Renal pelvis (tissue), 4 donors: ENCODE data around the gene CADM2. TPM values are rescaled to one million over a fixed set of nuclear protein-coding genes. Genes with fewer than 3 reads are reported as not detected.

Experiments used
- DNase-seq: peaks from one replicate; pipeline ENCODE4 v3.0.0-alpha.2; 2013
- polyA plus RNA-seq, 3 donors: library from polyadenylated mRNA; unstranded; fragments of 120-200 nt; gene quantifications; one replicate each; pipeline ENCODE4 v1.2.1, GENCODE V29; 2013; ENCODE audit not compliant: insufficient read length in 3 of 3

Gene CADM2
- polyA plus RNA-seq, 3 donors = 0.38 to 0.57 (median 0.44) TPM

DNA sequence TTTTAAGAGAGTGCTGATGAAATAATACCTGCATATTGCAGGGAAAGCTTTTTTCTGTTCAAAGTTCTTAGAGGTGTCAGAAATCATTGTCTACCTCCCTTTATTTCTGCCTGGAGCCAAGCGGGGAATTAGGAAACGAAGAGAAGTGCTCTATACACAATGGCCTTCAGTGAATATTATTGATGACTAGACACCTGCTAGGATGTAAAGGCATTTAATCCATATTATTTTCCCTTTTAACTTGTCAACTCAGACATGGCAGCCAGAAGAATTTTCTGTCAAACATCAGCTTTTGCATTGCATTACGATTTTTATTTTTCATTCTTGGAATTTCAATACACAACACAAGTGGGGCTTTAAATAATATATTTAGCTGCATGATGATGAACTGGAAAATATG, 24.7 kb downstream of the CADM2 start:
- DNase-seq = no peak

DNA sequence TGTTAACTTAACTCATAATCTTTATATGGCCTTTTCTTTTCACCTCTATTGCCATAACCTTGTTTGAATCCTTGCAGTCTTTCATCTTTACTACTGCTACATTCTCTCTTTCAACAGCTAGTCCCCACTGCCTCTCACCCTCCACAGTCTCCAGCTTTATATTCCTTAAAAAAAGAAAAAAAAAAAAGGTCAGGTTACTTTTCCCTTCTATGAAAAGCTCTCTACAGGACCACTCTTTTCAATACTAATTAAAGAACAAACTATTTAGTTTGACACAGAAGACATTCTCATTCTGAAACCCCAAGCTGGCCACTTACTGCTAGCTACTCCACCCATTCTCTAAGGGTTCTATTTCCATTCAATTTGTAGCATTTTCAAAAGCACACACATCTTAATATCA, 25.6 kb downstream of the CADM2 start:
- no peak for DNase-seq

DNA sequence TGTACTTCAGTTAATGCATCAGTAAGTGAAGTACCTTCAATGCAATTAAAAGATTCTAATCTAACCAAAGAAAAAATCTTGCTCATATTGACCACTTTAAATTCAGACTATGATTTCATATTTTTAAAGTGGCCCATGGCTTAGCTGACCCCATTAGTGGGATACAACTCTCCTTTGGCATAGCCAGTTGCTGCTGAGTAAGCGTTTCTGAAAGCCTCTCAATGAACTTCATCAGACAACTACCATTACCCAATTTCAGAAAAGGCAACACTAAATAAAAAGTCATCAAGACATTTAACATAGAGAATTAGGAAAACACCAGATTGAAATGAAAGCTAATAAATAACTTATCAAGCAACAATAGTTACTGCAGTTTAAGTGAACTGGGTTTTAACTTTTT, 27.0 kb downstream of the CADM2 start:
- no peak for DNase-seq

DNA sequence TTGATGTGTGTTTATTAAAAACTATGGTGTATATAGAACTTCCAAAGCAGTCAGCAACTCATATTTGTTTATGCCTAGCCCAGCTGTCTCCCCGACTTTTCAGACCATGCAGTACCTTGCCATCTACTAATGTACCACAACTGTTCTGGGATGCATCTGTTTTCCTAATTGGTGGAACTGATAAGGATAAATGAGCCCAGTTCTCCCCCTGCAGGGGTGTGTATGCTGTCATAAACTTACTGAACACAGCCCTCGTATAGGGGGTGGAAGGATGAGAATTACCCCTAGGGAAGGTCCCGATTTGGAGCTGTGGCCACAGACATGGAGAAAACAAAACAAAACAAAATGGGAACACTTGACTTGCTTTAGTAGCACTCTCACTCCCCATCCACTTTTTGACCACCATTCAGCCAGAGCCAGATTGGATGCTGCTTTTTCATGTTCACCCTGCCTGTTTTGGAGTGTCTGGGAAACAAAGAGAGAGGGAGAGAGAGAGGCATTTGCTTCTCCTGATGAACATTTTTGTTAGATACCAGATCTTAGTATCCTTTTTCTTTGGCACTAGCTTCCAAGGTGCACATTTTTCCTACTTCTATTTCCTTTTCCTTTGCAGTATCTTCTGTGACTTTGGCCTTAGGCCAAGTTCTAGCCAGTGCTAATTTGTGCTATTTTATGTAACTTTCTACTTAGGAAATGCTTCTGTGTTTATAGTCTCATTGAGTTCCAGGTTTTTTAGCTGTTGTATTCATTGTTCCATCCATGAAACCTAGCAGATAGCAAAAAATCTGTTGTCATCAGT, 29.1 kb downstream of the CADM2 start:
- DNase-seq = no peak

DNA sequence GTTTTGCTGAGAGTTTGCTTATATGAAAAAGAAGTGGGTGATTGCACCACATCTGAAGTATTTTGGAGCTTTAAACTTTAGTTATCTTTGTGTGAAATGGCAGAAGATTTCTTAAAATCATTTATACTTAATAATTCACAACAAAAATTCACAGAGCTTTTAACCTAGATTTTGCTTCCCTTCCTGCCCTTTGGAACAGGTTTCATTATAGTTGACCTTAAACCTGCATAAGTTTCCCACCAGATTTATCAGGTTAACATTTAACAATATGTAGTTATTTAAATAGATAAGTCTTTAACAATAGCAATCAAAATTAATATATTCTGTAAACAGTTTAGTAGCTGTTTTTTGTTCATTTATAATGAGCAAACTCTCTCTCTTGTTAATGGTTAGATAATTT, 30.3 kb downstream of the CADM2 start:
- DNase-seq = no peak

DNA sequence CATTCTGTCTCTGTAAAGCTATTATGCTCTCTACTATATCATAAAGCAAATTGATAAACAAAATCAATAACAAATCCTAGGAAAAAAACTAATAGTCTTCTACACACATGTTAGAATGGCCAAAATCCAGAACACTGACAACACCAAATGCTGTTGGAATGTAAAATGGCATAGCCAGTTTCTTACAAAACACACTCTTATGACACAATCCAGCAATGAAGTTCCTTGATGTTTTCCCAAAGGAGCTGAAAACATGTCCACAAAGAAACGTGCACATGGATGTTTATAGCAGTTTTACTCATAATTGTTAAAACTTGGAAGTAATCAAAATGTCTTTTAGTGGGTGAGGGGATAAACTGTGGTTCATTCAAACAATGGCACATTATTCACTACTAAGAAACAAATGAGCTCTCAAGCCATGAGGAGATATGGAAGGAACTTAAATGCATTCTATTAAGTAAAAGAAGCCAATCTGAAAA, 32.7 kb downstream of the CADM2 start:
- DNase-seq = no peak

DNA sequence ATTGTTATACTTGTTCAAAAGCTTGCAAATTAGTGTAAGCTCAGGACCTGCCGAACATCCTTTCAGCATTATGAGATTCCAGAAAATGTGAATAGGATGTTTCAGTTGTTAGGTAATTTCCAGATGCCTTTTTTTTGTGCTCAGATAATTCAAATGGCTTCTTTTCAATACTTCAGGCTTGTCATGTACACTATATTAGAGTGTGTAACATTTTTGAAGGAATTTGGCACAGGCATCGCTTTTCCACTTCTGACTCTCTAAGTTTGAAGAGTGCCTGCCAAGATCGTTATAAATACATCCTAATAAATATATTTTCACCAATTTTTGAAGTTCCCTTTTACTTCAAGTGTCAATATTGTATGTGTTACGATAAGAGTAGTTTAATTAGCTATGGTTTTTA, 35.2 kb downstream of the CADM2 start:
- no peak for DNase-seq

DNA sequence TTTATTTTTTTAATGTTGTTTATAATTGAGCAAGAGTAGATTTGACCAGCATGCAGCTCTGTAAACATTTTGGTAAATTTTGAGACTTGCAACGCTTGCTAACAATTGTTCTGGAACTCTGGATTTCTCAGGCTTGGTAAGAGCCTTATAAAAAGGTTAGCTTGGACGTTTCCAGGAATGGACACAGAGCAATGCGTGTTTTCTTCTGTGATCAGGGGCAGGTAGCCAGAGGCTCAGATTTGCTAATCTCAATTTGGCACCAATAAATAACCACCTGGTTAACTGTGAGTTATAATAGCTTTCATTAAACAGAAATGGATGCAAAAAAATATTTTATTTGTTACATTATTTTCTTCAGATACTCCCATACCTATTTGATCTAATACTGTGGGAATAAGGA, 39.8 kb downstream of the CADM2 start:
- DNase-seq = no peak

DNA sequence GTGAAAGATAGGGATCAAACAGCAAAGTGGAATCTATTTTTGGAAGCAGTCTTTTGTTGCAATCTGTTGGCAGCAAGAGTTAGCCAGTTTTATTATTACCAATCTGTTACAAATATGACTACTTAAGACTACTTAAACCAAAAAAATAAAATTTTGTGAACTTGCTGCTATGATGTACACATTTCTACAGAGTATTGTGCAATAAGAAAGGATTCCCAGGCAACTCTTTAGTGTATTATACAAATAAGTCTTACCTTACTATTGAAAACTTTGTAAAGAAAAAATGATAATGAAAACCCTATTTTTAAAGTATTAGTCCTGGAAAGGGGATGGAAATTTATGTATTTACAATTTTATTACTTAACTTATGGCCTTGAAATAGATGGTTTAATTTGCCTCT, 44.7 kb downstream of the CADM2 start:
- no peak for DNase-seq

DNA sequence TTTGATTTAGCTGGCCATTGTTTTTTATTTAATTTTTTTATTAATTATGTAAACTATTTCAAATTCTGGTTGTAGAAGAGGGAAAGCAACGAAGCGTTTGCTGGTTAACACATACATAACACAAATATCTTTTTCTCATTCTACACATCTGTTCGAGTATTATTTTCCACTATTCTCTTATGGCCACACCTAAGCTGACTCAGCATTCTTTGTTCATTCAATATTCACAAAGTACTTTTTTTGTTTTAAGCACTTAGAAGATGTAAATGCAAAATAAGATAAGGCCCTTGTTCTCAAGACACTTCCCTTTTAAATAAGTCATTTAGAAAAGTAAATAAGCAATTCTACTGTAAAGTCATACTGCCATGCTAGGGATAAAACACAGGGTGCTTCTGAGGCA, 45.4 kb downstream of the CADM2 start:
- no peak for DNase-seq

DNA sequence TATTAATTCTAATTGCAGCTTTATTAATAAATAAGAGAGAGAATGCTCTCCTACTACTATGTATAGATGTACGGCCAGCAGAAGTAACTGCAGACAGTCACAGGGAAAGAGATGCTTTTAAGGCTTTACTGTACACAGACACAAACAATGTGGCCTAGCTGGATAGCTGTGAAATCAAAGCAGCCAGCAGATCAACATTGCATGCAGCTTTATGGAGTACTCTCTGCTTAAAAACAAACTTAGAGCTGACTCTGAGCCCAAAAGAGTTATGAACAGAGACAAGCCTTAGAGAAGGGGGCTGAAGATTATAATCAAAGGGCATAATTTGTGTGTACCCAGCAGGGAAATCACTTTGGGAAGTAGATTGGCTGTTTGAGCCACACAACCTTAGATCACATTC, 47.2 kb downstream of the CADM2 start:
- no peak for DNase-seq

DNA sequence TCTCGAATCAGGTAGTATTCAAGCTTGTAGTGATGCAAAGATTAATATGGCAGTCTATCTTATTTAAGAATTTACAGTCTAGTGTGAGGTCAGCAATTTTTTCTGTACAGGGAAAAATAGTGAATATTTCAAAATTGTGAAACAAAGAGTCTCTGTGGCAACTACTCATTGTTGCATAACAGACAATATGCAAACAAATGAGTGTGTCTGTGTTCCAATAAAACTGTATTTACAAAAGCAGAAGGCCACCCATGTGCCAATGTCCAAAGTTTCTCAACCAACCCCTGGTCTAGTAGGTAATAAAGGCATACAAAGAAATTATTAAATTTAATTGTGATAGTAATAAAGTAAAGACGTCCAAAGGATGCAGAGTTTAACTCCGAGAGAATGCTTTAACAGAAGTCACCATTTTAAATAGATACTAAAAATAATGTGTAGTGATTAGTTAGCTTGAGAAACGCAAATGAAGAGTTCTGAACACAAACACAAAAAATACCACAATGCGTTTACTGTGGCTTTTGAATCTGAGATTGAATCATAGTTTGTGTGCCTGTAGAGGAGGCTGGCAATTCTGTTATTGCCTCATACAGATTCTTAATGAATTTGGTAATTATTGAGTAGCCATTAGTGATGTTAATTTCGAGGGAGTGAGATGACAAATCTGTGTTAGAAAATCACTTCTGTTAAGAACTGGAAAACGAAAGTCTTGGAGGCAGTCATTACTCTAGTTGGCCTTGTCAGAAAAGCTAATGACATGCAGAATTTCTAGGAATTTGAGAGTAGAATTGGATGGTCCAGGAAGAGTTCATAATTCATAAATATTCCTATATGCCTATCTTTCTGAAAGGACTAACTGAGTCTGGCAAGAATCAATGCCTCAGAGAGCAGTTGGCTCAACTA, 48.7 kb downstream of the CADM2 start:
- DNase-seq = no peak

DNA sequence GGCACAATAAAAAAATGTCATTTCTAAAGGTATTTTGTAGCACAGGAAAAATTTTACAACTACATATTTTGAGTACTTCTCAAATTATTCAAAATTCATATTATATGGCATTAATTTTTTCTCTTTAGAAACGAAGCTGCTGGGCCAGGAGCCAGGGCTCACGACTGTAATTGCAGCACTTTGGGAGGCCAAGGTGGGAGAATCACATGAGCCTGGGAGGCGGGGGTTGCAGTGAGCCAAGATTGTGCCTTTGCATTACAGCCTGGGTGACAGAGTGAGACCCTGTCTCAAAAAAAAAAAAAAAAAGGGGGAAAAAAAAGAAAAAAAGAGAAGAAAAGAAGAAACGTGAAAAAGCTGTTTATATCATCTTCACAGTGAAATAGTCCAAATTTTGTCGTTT, 62.0 kb downstream of the CADM2 start:
- DNase-seq = no peak

DNA sequence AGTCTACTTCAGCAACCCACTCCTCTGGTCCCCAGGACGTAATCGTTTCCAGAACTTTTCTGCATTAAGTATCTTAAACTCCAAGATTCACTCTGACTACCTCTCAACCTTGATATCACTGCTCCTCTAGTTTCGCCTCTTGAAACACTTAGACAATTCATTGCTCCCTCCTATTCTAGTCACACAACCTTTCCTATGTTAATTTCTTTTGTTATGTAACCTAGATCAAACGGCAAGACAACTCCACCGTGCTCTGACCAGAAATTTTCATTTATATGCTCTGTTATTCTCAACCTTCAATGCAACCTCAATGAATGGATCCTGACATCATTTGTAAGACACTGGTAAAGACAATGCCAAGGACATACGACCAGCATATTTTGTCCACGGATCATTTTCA, 71.3 kb downstream of the CADM2 start:
- no peak for DNase-seq

DNA sequence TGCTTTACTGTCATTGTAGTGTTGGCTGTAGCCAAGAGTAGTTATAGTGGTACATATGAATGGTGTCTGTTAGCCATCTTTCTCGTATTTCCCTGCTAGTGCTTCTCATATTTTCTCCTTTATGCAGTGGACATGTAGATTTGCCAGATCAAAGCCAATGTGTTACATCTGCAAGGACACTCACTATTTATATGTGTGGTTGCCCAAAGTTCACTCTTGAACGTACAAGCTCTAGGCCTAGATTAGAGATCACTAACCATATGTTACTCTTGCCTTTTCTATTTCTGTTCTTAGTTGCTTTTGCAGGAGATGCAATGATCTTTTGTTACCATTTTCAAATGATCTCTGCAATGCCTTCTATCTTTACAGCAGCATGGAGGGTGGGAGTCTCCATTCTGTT, 78.4 kb downstream of the CADM2 start:
- no peak for DNase-seq

DNA sequence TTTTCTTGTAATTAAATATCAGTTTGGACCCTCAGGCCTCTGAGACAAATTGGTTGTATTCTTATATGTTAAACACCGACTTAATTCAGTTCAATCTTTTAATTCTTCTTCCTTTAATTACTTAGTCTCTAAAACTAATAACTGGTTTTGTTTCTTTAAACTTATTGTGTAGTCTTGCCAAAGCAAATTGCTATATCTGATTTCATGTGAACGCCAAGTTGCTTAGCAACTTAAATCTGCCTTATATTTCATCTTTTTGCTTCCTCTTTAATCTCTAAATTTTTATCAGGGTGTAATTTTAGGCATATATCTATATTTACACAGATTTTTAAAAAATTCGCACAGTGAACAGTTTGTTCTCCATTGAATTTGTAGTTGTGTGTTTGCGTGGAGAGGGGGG, 82.2 kb downstream of the CADM2 start:
- DNase-seq = no peak

DNA sequence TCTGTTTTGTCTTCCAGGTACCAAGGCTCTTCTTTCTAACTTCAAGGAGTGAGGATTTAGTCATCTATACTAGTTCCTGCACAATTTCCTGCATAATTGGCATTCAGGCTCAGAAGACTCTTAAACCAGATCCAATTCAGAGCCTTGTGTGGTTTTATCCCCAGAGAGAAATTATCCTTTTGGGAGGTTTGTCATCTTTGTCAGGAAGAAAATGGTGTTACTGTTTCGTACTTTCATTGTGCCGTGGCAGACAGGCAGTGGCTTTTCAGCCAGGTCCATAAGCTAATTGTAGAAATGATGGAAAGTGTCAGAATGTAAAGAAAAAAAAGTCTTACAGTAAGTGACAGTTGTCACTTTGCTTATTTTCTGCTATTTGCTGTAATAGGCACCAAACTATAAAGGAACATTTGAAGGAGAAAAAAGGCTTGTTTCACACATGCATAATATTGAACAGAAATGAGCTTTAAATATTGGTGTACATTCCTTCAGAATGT, 82.8 kb downstream of the CADM2 start:
- no peak for DNase-seq

DNA sequence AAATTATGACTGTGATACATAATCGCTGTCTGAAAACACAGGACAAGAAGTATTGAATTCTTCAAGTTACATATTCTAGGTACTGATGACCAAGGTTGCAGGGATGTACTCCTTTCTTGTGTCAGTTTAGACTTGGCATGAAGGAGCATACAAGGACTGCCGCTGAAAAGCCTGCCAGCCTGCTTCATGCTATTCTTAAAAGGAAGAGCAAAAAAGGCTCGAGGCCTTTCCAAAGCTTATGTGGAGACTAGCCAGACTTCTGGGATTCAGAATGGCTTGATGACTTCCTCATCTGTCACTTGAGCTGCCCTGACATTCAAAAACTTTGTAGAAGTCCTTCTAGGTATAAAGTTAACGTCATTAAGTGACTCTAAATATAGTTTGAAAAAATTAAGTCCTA, 92.0 kb downstream of the CADM2 start:
- DNase-seq = no peak

DNA sequence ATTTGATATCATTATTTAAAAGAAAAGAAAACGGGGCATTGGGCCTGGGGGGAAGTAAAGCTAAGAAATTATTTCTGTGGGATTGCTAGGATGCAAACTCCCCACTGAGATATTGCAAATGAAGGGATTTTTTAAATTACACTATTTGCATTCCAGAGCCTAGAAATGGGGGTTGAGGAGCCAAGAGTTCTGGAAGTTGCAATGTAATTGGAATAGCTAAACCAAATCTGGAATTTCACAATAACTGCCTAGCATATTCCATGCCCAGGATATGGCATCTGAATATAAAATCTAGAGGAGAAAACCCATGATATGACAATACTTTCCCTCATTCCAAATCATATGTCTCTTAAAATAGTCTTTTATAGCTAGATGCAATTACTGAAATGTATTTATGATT, 93.0 kb downstream of the CADM2 start:
- DNase-seq = no peak

DNA sequence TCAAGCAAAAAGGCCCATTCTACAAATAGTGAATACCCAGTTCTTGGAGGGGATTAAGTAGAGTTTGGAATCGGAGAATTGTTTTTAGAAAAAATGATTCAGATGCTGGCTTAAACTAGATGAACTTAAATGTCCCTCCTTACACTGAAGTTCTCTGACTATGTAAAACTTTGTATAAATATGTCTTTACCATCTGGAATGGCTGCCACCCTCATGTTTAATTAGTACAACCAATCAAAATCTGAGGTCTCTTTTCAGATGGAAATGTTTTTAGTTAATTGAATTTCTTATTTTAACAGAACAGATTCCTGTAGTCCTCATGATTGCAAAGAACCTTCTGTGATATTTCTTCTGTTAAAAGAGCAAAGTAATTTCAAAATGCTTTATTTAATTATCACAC, 94.8 kb downstream of the CADM2 start:
- no peak for DNase-seq

DNA sequence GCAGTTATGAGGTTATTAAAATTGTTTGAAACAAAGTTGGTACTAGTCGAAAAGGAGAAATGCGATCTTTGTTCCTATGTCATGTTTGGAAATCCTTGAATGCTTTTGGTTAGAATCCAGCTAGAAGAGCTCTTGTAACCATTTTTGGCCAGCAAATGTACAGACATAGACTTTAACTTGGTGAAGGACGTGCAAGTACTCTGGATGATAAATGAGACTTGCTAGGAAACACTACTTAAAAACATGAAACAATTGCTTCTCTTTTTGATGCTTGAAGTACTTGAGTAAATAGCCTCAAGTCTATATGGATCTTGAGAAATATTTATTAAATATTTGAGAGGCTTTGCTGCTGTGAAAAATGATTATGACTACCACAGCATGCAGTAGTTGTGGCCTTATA, 95.8 kb downstream of the CADM2 start:
- no peak for DNase-seq

DNA sequence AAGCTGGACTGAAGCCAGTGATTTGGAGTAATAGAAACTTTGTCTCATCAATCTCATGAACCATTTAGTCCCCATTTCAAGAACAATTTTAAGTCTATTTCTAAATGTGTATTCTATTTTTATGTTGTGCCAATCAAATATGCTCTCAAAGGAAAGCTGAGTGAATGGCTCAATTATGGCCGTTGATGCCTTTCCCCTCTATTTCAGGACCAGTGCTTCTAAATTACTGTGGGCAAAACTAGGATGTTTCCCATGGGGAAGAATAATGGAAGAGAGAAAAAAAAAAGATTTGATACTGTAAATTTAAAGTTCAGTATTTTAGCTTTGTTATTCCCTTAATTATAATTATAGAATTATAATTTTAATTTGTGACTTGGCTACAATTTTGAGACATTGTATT, 110.1 kb downstream of the CADM2 start:
- no peak for DNase-seq

DNA sequence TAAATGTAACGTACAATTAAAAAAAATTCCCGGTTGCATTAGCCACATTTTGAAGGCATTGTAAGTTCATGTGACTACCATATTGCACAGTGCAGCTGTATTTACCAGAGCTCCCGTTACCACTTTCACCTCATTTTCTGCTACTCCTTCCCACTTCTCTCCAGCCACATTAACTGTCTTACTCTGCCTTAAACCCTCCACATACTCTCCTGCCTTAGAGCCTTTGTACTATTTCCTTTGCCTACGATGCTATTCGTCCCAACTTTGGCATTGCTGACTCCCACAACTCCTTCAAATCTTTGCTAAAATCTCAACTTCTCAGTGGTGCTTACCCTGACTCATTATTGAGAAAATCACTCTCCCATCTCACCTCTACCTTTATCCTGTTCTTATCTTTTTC, 115.2 kb downstream of the CADM2 start:
- DNase-seq = no peak
